ENCODE results near the gene KRT73. TPM values are rescaled to one million over a fixed set of nuclear protein-coding genes. Genes with fewer than 3 reads are reported as not detected.

KRT73 gene
- total RNA-seq, 2 donors from 2014 or later: 0.40 to 1.1 TPM

DNA sequence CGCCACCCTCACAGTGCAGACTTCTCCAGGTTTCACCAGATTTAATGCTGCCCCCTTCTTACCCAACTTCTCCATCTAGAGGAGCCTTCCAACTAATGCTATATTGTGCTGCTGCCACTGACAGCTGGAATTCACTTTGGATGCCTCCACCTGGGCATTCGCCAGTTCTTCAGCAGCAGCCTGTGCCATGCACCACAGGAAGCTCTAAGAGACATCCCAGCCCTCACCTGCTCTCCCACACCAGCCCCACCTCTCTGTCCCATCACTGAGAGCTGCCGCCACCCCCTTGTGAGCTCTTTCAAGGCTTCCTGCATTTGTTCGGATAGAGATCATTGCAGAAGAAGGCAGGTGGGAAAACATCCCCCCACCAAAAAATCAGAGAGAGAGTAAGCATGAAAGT lies 38.3 kb upstream of the KRT73 start:
- no peak for ATAC-seq

DNA sequence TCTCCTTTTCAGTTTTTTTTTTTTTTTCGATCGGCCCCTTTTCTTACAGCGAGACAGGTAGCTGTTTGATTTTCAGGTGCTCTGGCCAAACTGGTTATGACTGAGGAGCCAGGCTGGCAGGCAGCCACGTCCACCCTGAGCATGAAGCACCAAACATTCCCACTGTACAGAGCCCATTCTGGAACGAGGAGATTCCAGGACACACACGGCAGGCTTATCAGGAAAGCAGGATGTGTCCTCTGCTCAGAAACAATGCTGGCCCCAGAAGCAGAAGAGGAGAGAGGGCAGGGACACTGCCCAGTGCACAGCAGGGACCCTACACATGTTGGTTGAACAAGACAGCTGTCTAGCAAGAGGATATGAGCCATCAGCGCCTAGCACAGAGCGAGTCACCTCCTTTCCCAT lies 37.4 kb upstream of the KRT73 start:
- H3K27me3 Mint-ChIP-seq: peaks cover 56% of the 10 kb centered on the region
- no peak overlapping the region for H3K27ac Mint-ChIP-seq
- peaks cover 3% of the 10 kb centered on the region for H3K4me1 Mint-ChIP-seq
- no peak overlapping the region for H3K4me3 Mint-ChIP-seq
- H3K9me3 ChIP-seq (ENCODE audit: control insufficient read depth, low read length, poor library complexity, severe bottlenecking): no peaks in the 10 kb centered on the region
- DNase-seq (no peak), ATAC-seq (no peak)
- H3K36me3 Mint-ChIP-seq (ENCODE audit: low read depth): no peaks in the 10 kb centered on the region

More for the DNA sequence above, 38.3 kb upstream of the KRT73 start:
- no peaks in the 10 kb centered on the region for H3K9me3 ChIP-seq (ENCODE audit: control insufficient read depth, low read length, poor library complexity, severe bottlenecking)
- H3K27ac Mint-ChIP-seq: peak overlapping the region; percentile 24
- H3K36me3 Mint-ChIP-seq (ENCODE audit: low read depth): no peaks in the 10 kb centered on the region
- H3K4me1 Mint-ChIP-seq: peaks cover 3% of the 10 kb centered on the region
- no peak overlapping the region for H3K4me3 Mint-ChIP-seq
- no peak for DNase-seq
- H3K27me3 Mint-ChIP-seq: peaks cover 56% of the 10 kb centered on the region

GRCh38 chr12:52655251-52655650 lies 36.9 kb upstream of the KRT73 start:
- DNase-seq: no peak
- H3K36me3 Mint-ChIP-seq (ENCODE audit: low read depth): no peaks in the 10 kb centered on the region
- H3K27ac Mint-ChIP-seq: no peak overlapping the region
- H3K9me3 ChIP-seq (ENCODE audit: control insufficient read depth, low read length, poor library complexity, severe bottlenecking): no peaks in the 10 kb centered on the region
- no peak overlapping the region for H3K4me3 Mint-ChIP-seq
- ATAC-seq: no peak
- peaks cover 3% of the 10 kb centered on the region for H3K4me1 Mint-ChIP-seq
- peaks cover 61% of the 10 kb centered on the region for H3K27me3 Mint-ChIP-seq

DNA sequence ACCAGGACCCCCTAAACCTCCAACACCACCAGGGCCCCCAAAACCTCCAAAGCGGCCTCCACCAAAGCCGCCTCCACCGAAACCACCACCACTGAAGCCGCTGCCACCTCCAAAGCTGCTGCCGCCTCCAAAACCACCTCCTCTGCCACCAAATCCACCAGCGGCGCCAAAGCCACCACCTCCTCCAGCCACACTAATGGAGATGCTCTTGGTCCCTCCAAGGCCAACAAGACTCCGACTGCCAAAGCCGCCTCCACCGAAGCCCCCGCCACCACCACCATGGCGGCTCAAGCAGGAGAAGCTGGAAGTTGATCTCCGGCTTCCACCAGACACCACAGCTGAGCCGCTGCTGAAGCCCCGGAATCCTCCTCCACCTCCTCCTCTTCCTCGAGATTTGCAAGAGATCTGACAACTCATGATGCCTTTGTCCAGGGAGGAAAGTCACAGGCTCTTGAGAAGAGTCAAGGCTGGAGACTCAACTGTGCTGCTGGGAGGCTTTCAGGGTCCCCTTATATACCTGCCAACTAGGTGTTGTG lies 33.4 kb upstream of the KRT73 start, which contains the start of gene KRT2:
TSS of gene KRT2 (minus strand) at position 486 of the 536 bp plus-strand sequence. CDS start at position 417, 69 bp downstream.
- ATAC-seq: no peak
- Mint-ChIP-seq H3K4me1 (peaks cover 19% of the 10 kb centered on the region), H3K36me3 (ENCODE audit: low read depth) (peaks cover 3% of the 10 kb centered on the region), H3K27ac (no peak within 1 kb of the TSS), H3K27me3 (peaks cover 36% of the 10 kb centered on the region), H3K4me3 (no peak within 1 kb of the TSS)
- H3K9me3 ChIP-seq (ENCODE audit: control insufficient read depth, low read length, poor library complexity, severe bottlenecking): no peaks in the 10 kb centered on the region
- no peak for DNase-seq

- Mint-ChIP-seq H3K4me3 (no peak overlapping the region), H3K36me3 (ENCODE audit: low read depth) (peaks cover 3% of the 10 kb centered on the region), H3K4me1 (peaks cover 30% of the 10 kb centered on the region), H3K27ac (no peak overlapping the region), H3K27me3 (peaks cover 29% of the 10 kb centered on the region)
- no peak for DNase-seq
- no peak for ATAC-seq
- H3K9me3 ChIP-seq (ENCODE audit: control insufficient read depth, low read length, poor library complexity, severe bottlenecking): no peaks in the 10 kb centered on the region
Measured at GRCh38 chr12:52650520-52651081, 32.2 kb upstream of the KRT73 start.

- no peak overlapping the region for H3K27ac Mint-ChIP-seq
- peaks cover 19% of the 10 kb centered on the region for H3K27me3 Mint-ChIP-seq
- peaks cover 35% of the 10 kb centered on the region for H3K4me1 Mint-ChIP-seq
- ATAC-seq (no peak), DNase-seq (no peak)
- H3K4me3 Mint-ChIP-seq: no peak overlapping the region
- H3K9me3 ChIP-seq (ENCODE audit: control insufficient read depth, low read length, poor library complexity, severe bottlenecking): no peaks in the 10 kb centered on the region
- peaks cover 3% of the 10 kb centered on the region for H3K36me3 Mint-ChIP-seq (ENCODE audit: low read depth)
Measured at GRCh38 chr12:52649066-52649465, 30.7 kb upstream of the KRT73 start.

GRCh38 chr12:52648012-52648550 lies 29.7 kb upstream of the KRT73 start:
- ATAC-seq: no peak
- Mint-ChIP-seq H3K36me3 (ENCODE audit: low read depth) (peaks cover 3% of the 10 kb centered on the region), H3K27ac (no peak overlapping the region), H3K4me1 (peaks cover 35% of the 10 kb centered on the region), H3K27me3 (peaks cover 13% of the 10 kb centered on the region), H3K4me3 (no peak overlapping the region)
- DNase-seq: no peak
- H3K9me3 ChIP-seq (ENCODE audit: control insufficient read depth, low read length, poor library complexity, severe bottlenecking): no peaks in the 10 kb centered on the region

DNA sequence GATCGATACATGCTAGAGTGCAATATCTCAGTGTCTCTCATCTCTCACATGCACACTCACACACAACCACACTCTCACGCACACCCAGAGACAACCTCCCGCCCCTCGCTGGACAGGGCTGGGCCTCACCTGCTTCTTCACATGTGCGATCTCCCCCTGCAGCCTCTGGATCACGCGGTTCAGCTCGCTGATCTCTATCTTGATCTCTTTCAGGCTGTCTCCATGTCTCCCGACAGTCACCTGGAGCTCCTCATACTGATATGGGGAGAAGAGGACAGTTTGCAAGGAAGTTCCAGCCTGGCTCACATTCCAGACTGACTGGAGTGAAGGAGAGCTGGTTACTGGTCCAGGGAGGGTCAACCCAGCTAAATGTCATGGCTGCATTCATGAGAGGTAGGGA lies 29.2 kb upstream of the KRT73 start:
- H3K27me3 Mint-ChIP-seq: peaks cover 9% of the 10 kb centered on the region
- H3K9me3 ChIP-seq (ENCODE audit: control insufficient read depth, low read length, poor library complexity, severe bottlenecking): no peaks in the 10 kb centered on the region
- ATAC-seq (no peak), DNase-seq (no peak)
- no peak overlapping the region for H3K27ac Mint-ChIP-seq
- peaks cover 35% of the 10 kb centered on the region for H3K4me1 Mint-ChIP-seq
- peaks cover 3% of the 10 kb centered on the region for H3K36me3 Mint-ChIP-seq (ENCODE audit: low read depth)
- H3K4me3 Mint-ChIP-seq: no peak overlapping the region

DNA sequence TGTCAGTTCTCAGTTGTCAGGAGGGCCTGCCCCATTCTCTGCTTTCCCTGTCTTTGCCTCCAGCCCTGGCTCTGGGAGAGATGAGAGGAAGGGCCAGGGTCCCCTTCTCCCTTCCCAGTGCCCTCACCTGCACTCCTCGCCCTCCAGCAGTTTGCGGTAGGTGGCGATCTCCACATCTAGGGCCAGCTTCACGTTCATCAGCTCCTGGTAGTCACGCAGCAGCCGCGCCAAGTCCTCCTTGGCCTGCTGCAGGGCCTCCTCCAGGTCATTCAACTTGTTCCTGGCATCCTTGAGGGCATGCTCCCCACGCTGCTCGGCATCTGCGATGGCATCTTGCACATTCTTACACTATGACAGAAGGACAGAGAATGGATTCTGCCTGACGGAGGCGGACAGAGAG lies 28.3 kb upstream of the KRT73 start:
- H3K36me3 Mint-ChIP-seq (ENCODE audit: low read depth): peaks cover 5% of the 10 kb centered on the region
- ATAC-seq: no peak
- H3K4me1 Mint-ChIP-seq: peaks cover 41% of the 10 kb centered on the region
- H3K9me3 ChIP-seq (ENCODE audit: control insufficient read depth, low read length, poor library complexity, severe bottlenecking): no peaks in the 10 kb centered on the region
- H3K27ac Mint-ChIP-seq: peak overlapping the region; percentile 56
- peaks cover 6% of the 10 kb centered on the region for H3K27me3 Mint-ChIP-seq
- DNase-seq: no peak
- H3K4me3 Mint-ChIP-seq: peak overlapping the region; percentile 43

- H3K4me1 Mint-ChIP-seq: peaks cover 46% of the 10 kb centered on the region
- H3K27ac Mint-ChIP-seq: peak overlapping the region; percentile 56
- peaks cover 6% of the 10 kb centered on the region for H3K27me3 Mint-ChIP-seq
- H3K4me3 Mint-ChIP-seq: peak overlapping the region; percentile 67
- no peak for DNase-seq
- no peaks in the 10 kb centered on the region for H3K9me3 ChIP-seq (ENCODE audit: control insufficient read depth, low read length, poor library complexity, severe bottlenecking)
- peaks cover 5% of the 10 kb centered on the region for H3K36me3 Mint-ChIP-seq (ENCODE audit: low read depth)
- ATAC-seq: no peak
Measured at GRCh38 chr12:52645982-52646381, 27.6 kb upstream of the KRT73 start.

DNA sequence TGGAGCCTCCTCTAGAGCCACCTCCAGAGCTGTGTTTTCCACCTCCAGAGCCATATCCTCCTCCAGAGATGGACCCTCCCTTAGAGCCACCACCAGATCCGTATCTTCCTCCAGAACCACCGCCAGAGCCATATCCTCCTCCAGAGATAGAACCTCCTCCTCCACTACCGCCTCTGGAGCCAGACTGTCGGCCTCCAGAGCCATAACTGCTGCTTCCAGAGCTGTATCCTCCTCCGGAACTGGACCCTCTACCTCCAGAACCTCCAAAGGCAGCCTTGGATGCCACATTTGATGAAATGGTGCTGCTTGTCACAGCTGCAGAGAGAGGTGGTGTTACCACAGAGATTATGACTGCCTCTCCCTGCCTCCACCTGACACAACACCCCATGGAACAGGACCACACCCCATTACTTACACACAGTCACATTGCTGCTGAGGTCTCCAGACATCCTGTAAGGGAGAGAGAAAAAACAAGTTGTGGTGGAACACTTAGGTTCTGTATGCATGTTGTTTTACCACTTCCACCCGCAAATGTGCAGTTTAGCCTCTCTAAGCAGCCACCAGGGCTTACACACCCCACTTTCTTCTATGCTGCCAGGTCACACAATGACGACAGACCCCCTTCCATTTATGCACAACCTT lies 26.9 kb upstream of the KRT73 start:
- H3K9me3 ChIP-seq (ENCODE audit: control insufficient read depth, low read length, poor library complexity, severe bottlenecking): no peaks in the 10 kb centered on the region
- Mint-ChIP-seq H3K27ac (peak overlapping the region; percentile 56), H3K36me3 (ENCODE audit: low read depth) (peaks cover 5% of the 10 kb centered on the region), H3K27me3 (peaks cover 1% of the 10 kb centered on the region), H3K4me3 (peak overlapping the region; percentile 67), H3K4me1 (peaks cover 47% of the 10 kb centered on the region)
- ATAC-seq: peak; percentile 91
- no peak for DNase-seq

- DNase-seq (no peak), ATAC-seq (no peak)
- Mint-ChIP-seq H3K4me1 (peaks cover 40% of the 10 kb centered on the region), H3K36me3 (ENCODE audit: low read depth) (peaks cover 5% of the 10 kb centered on the region), H3K27ac (peak overlapping the region; percentile 56), H3K27me3 (no peaks in the 10 kb centered on the region), H3K4me3 (no peak overlapping the region)
- H3K9me3 ChIP-seq (ENCODE audit: control insufficient read depth, low read length, poor library complexity, severe bottlenecking): no peaks in the 10 kb centered on the region
Measured at GRCh38 chr12:52644078-52644415, 25.7 kb upstream of the KRT73 start.

GRCh38 chr12:52643233-52644077 lies 25.1 kb upstream of the KRT73 start:
- peaks cover 38% of the 10 kb centered on the region for H3K4me1 Mint-ChIP-seq
- ATAC-seq (no peak), DNase-seq (no peak)
- peaks cover 5% of the 10 kb centered on the region for H3K36me3 Mint-ChIP-seq (ENCODE audit: low read depth)
- H3K27ac Mint-ChIP-seq: peak overlapping the region; percentile 56
- H3K9me3 ChIP-seq (ENCODE audit: control insufficient read depth, low read length, poor library complexity, severe bottlenecking): no peaks in the 10 kb centered on the region
- H3K4me3 Mint-ChIP-seq: no peak overlapping the region
- no peaks in the 10 kb centered on the region for H3K27me3 Mint-ChIP-seq
